ENCODE results near the gene TRIM25.

TRIM25 gene

GRCh38 chr17:56891751-56892150 is 22.1 kb downstream of the TRIM25 start:
- no peak overlapping the region for H3K4me3 ChIP-seq (ENCODE audit: low read length)
- H3K9ac ChIP-seq (ENCODE audit: low read depth, low read length), result no peak overlapping the region
- H3K4me1 ChIP-seq (ENCODE audit: control insufficient read depth, insufficient read depth, low read length), result peaks cover 2% of the 10 kb centered on the region
- H3K27me3 ChIP-seq (ENCODE audit: control insufficient read depth, insufficient read depth, low read length), result no peaks in the 10 kb centered on the region
- peaks cover 70% of the 10 kb centered on the region for H3K36me3 ChIP-seq (ENCODE audit: insufficient read depth, low read length)
- no peak overlapping the region for H3K4me2 ChIP-seq (ENCODE audit: low read length)
- peaks cover 5% of the 10 kb centered on the region for H3K9me3 ChIP-seq (replicated peaks; ENCODE audit: low read length)

DNA sequence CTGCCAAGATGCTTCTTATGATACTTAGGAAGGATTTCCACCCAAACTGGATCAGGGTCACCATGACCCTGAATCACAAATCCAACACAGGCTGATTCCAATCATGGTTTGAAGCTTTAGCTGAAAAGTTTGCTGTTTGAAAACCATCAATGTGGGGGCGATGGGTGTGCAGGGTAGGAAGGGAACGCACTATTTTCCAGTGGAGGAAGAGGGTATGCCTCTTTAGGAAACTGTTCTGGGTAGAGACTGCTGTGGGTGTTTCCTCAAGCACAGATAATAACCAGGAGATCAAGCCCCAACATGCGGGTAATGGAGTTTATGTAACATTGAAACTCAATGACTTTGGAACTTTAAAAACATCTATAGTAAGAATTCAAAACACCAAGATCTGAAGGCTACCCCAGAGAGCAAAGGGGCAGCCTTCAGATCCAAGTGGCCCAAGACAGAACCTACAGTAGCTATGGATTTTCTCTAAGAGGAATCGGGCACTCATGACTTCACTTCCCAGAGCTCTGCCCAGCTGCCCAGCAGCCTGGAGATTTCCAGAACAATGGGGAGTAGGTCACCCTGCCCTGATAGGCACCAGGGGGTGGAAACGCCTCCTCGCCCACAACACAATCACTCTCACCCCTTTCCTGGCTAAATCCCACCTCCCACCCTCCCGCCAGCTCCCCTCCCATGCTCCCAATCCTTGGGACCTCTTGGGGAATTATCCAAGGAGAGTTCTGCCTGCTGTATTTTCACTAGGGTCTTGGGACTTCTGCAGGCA is 22.8 kb downstream of the TRIM25 start:
- peaks cover 5% of the 10 kb centered on the region for H3K9me3 ChIP-seq (replicated peaks; ENCODE audit: low read length)
- no peaks in the 10 kb centered on the region for H3K4me1 ChIP-seq (ENCODE audit: control insufficient read depth, insufficient read depth, low read length)
- H3K4me2 ChIP-seq (ENCODE audit: low read length), result no peak overlapping the region
- H3K27me3 ChIP-seq (ENCODE audit: control insufficient read depth, insufficient read depth, low read length), result no peaks in the 10 kb centered on the region
- H3K9ac ChIP-seq (ENCODE audit: low read depth, low read length), result no peak overlapping the region
- peaks cover 70% of the 10 kb centered on the region for H3K36me3 ChIP-seq (ENCODE audit: insufficient read depth, low read length)
- H3K4me3 ChIP-seq (ENCODE audit: low read length), result no peak overlapping the region

- Histone ChIP-seq H3K9ac (ENCODE audit: low read depth, low read length) (no peak overlapping the region), H3K36me3 (ENCODE audit: insufficient read depth, low read length) (peaks cover 64% of the 10 kb centered on the region)
Observed at GRCh38 chr17:56890390-56890789, 23.5 kb downstream of the TRIM25 start.

DNA sequence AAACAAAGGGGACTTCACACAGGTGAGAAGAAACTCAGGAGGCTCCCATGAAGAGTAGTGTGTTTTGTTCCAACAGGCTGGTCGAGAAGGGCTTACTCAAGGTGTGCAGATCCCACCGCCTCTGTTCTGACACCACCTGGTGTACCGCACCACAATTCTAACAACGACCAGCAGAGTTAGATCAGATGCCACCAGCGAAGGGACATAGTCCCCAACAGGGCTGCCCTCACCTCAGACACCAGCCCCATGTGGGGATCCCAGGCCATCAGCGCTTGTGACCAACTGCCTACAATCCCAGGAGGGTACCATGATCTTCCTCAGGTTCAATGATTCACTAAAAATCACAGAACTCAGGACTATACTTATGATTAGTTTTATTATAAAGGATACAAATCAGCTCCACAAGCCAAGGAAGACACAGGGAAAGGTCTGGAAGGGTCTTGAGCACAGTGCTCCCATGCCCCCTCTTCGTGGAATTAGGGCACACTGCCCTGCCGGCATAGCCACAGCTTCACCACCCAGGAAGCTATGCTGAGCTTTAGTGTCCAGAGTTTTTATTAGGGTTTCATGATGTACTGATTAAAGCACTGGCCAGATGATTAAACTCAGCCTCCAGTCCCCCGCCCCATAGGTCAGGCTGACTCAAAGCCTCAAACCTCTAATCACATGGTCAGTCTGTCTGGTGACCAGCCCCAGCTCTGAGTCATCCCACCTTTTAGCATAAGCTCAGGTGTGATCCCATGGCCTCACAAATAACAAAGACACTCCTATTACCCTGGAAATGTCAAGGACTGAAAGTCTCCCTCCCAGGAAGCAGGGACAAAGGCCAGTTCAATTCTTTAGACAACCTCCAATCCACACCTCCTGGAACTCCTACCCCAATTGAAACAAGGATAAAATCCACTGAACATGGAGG is 26.0 kb downstream of the TRIM25 start:
- H3K4me1 ChIP-seq (ENCODE audit: control insufficient read depth, insufficient read depth, low read length), result no peaks in the 10 kb centered on the region
- peaks cover 5% of the 10 kb centered on the region for H3K9me3 ChIP-seq (replicated peaks; ENCODE audit: low read length)
- H3K4me3 ChIP-seq (ENCODE audit: low read length), result no peak overlapping the region
- no peak overlapping the region for H3K4me2 ChIP-seq (ENCODE audit: low read length)
- no peaks in the 10 kb centered on the region for H3K27me3 ChIP-seq (ENCODE audit: control insufficient read depth, insufficient read depth, low read length)
- peaks cover 43% of the 10 kb centered on the region for H3K36me3 ChIP-seq (ENCODE audit: insufficient read depth, low read length)
- H3K9ac ChIP-seq (ENCODE audit: low read depth, low read length), result no peak overlapping the region

More at GRCh38 chr17:56890390-56890789, 23.5 kb downstream of the TRIM25 start:
- Histone ChIP-seq H3K4me3 (ENCODE audit: low read length) (no peak overlapping the region), H3K9me3 (replicated peaks; ENCODE audit: low read length) (peaks cover 5% of the 10 kb centered on the region), H3K27me3 (ENCODE audit: control insufficient read depth, insufficient read depth, low read length) (no peaks in the 10 kb centered on the region), H3K4me1 (ENCODE audit: control insufficient read depth, insufficient read depth, low read length) (no peaks in the 10 kb centered on the region), H3K4me2 (ENCODE audit: low read length) (no peak overlapping the region)

DNA sequence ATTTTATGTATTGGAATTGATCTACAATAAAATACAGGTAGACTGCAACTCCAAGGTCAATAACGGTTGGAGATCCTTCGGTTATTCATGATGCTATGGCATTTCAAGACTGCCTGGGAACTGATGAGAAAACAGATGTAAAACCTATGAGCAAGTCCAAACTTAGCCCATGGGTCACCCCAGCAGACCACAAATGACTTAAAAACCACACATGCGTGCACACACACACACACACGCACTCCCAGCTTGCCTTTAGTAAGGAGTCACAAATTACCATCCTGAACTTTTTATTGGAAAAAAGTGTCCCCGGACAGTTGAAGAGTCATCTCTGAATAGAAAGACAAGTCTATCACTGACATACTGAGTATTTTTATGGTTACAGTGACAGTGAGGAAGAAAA is 26.7 kb downstream of the TRIM25 start:
- no peaks in the 10 kb centered on the region for H3K27me3 ChIP-seq (ENCODE audit: control insufficient read depth, insufficient read depth, low read length)
- H3K4me3 ChIP-seq (ENCODE audit: low read length), result no peak overlapping the region
- H3K9me3 ChIP-seq (replicated peaks; ENCODE audit: low read length), result peaks cover 5% of the 10 kb centered on the region
- no peaks in the 10 kb centered on the region for H3K4me1 ChIP-seq (ENCODE audit: control insufficient read depth, insufficient read depth, low read length)
- H3K36me3 ChIP-seq (ENCODE audit: insufficient read depth, low read length), result peaks cover 39% of the 10 kb centered on the region
- no peak overlapping the region for H3K9ac ChIP-seq (ENCODE audit: low read depth, low read length)
- H3K4me2 ChIP-seq (ENCODE audit: low read length), result no peak overlapping the region

DNA sequence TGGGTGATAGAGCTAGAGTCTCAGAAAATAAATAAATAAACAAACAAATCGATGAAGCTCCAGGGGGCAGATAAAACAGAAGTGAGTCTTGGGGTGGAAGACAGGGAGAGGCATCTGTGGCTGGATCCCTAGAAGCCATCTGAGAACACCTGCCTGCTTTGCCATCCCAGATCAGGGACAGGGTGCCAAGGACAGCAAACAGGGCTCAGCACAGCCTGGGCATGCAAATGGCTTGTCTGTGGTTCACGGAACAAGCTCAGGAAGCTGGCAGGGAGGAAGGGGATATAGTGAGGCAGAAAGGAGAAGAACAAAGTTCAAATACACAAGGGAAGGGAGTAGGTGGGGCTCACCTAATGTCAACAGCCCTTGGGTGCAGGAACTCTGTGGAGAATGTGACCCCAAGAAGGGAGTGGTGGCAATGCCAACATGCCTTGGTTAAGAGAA is 27.5 kb downstream of the TRIM25 start:
- no peaks in the 10 kb centered on the region for H3K27me3 ChIP-seq (ENCODE audit: control insufficient read depth, insufficient read depth, low read length)
- H3K4me1 ChIP-seq (ENCODE audit: control insufficient read depth, insufficient read depth, low read length), result no peaks in the 10 kb centered on the region
- H3K9ac ChIP-seq (ENCODE audit: low read depth, low read length), result no peak overlapping the region
- H3K4me3 ChIP-seq (ENCODE audit: low read length), result no peak overlapping the region
- H3K36me3 ChIP-seq (ENCODE audit: insufficient read depth, low read length), result peaks cover 33% of the 10 kb centered on the region
- H3K4me2 ChIP-seq (ENCODE audit: low read length), result no peak overlapping the region
- peaks cover 5% of the 10 kb centered on the region for H3K9me3 ChIP-seq (replicated peaks; ENCODE audit: low read length)

DNA sequence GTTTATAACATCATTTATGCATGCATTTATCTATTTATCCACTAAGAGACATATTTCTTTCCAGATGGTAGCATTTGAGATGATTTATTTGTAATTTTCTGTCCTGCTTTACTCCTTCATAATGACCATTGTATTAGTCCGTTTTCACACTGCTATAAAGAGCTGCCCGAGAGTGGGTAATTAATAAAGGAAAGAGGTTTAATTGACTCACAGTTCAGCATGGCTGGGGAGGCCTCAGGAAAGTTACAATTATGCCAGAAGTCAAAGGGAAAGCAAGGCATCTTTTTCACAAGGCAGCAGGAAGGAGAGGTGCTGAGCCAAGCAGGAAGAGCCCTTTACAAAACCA is 28.6 kb downstream of the TRIM25 start:
- no peak overlapping the region for H3K4me3 ChIP-seq (ENCODE audit: low read length)
- peaks cover 22% of the 10 kb centered on the region for H3K36me3 ChIP-seq (ENCODE audit: insufficient read depth, low read length)
- H3K9me3 ChIP-seq (replicated peaks; ENCODE audit: low read length), result peaks cover 5% of the 10 kb centered on the region
- H3K27me3 ChIP-seq (ENCODE audit: control insufficient read depth, insufficient read depth, low read length), result no peaks in the 10 kb centered on the region
- H3K9ac ChIP-seq (ENCODE audit: low read depth, low read length), result no peak overlapping the region
- H3K4me2 ChIP-seq (ENCODE audit: low read length), result no peak overlapping the region
- H3K4me1 ChIP-seq (ENCODE audit: control insufficient read depth, insufficient read depth, low read length), result no peaks in the 10 kb centered on the region

DNA sequence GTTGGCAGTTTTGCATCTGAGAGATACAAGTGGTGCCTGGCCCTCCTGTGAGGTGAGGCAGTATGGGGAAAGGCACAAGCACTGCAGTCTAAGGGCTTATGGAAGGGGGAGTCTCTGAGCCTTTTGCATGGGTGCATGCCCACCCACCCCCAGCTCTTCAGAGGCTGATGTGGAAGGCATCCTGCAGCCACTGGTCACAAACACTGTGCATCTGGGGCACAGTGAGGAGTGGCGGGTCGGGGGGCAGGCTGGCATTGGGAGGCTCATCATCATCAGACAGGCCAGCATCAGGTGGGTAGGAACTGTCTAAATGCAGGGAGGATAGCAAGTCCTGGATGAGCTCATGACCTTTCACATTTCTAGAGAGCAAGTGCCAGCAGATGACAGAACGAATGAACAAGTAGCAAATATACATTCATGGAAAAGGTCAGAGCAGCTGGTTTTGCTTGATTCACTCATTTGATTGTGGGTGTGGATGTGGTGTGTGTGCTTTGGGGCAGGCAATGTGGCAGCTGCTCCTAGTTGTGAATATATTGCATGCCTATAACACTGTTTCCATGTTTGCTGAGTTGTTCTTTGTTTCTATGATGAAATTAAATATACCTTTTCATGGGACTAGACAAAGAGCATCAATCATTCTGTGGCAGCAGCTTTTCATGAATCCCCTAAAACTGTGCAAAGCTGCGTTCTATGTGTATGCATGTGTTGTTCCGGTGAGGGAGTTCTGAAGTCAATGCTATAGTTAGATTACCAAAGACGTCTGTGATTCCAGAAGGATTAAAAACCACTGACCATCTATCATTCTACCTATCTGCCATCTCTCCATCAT is 29.2 kb downstream of the TRIM25 start:
- H3K4me3 ChIP-seq (ENCODE audit: low read length), result no peak overlapping the region
- H3K9ac ChIP-seq (ENCODE audit: low read depth, low read length), result no peak overlapping the region
- peaks cover 16% of the 10 kb centered on the region for H3K36me3 ChIP-seq (ENCODE audit: insufficient read depth, low read length)
- no peak overlapping the region for H3K4me2 ChIP-seq (ENCODE audit: low read length)
- no peaks in the 10 kb centered on the region for H3K4me1 ChIP-seq (ENCODE audit: control insufficient read depth, insufficient read depth, low read length)
- peaks cover 5% of the 10 kb centered on the region for H3K9me3 ChIP-seq (replicated peaks; ENCODE audit: low read length)
- no peaks in the 10 kb centered on the region for H3K27me3 ChIP-seq (ENCODE audit: control insufficient read depth, insufficient read depth, low read length)

DNA sequence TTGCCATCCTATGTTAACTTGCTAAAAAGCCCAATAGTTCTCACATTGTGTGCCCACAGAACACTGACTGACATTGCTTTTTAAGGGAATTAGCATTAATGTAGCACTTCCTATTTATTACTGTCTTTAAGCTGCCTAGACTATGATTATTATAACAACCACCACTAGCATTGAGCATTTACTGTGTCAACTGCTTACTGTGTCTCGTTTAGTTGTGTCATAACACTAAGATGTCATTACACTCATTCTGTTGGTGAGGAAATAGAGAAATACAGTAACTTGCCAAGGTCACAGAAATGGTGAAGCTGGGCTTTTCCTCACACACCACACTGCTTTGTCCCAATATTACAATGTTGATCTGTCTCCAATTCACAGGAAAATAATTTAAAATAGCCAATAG is 30.2 kb downstream of the TRIM25 start:
- Histone ChIP-seq H3K27me3 (ENCODE audit: control insufficient read depth, insufficient read depth, low read length) (no peaks in the 10 kb centered on the region), H3K36me3 (ENCODE audit: insufficient read depth, low read length) (peaks cover 6% of the 10 kb centered on the region), H3K4me2 (ENCODE audit: low read length) (no peak overlapping the region), H3K9ac (ENCODE audit: low read depth, low read length) (no peak overlapping the region), H3K4me1 (ENCODE audit: control insufficient read depth, insufficient read depth, low read length) (no peaks in the 10 kb centered on the region), H3K4me3 (ENCODE audit: low read length) (no peak overlapping the region), H3K9me3 (replicated peaks; ENCODE audit: low read length) (peaks cover 5% of the 10 kb centered on the region)

- no peaks in the 10 kb centered on the region for H3K27me3 ChIP-seq (ENCODE audit: control insufficient read depth, insufficient read depth, low read length)
Observed at GRCh38 chr17:56881685-56882295, 32.1 kb downstream of the TRIM25 start.

DNA sequence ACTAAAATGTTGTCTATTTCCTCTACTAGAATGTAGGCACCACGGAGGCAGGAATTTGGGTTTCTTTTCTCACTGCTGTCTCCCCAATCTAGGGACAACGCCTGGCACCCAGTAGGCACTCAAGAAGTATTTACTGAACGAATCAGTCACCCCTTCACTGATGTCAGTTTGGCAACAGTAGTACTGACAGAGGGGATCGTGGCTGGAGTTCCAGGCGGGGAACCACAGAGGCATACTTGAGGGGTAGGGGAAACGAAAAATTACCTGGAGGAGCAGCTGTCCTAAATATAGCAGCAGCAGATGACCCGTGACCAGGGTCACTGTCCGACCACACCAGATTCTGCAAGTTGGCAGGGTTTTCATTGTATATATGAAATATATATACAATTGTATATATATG is 33.3 kb downstream of the TRIM25 start:
- no peak overlapping the region for H3K4me2 ChIP-seq (ENCODE audit: low read length)
- H3K9ac ChIP-seq (ENCODE audit: low read depth, low read length), result no peak overlapping the region
- H3K4me3 ChIP-seq (ENCODE audit: low read length), result no peak overlapping the region
- H3K4me1 ChIP-seq (ENCODE audit: control insufficient read depth, insufficient read depth, low read length), result no peaks in the 10 kb centered on the region
- H3K9me3 ChIP-seq (replicated peaks; ENCODE audit: low read length), result no peaks in the 10 kb centered on the region
- H3K36me3 ChIP-seq (ENCODE audit: insufficient read depth, low read length), result no peaks in the 10 kb centered on the region
- no peaks in the 10 kb centered on the region for H3K27me3 ChIP-seq (ENCODE audit: control insufficient read depth, insufficient read depth, low read length)

More at GRCh38 chr17:56881685-56882295, 32.1 kb downstream of the TRIM25 start:
- Histone ChIP-seq H3K4me1 (ENCODE audit: control insufficient read depth, insufficient read depth, low read length) (no peaks in the 10 kb centered on the region), H3K9ac (ENCODE audit: low read depth, low read length) (no peak overlapping the region), H3K9me3 (replicated peaks; ENCODE audit: low read length) (no peaks in the 10 kb centered on the region), H3K4me2 (ENCODE audit: low read length) (no peak overlapping the region), H3K36me3 (ENCODE audit: insufficient read depth, low read length) (no peaks in the 10 kb centered on the region), H3K4me3 (ENCODE audit: low read length) (no peak overlapping the region)
